Osteocyte (in vitro differentiated cells): ENCODE measurements around the gene SLX4IP. TPM values are rescaled to one million over a fixed set of nuclear protein-coding genes. Genes with fewer than 3 reads are reported as not detected.

Experiments
- DNase-seq: peaks from one replicate; pipeline ENCODE4 v3.0.0; 2021; ENCODE audit warnings: mixed read lengths; ENCODE audit not compliant: unreplicated experiment; ENCODE audit errors: extremely low spot score
- H3K27ac Mint-ChIP-seq: one replicate; pipeline ENCODE4 v1.8.0; 2021; ENCODE audit warnings: mild to moderate bottlenecking, mixed read lengths; ENCODE audit not compliant: unreplicated experiment
- H3K27me3 Mint-ChIP-seq: one replicate; pipeline ENCODE4 v1.8.0; 2021; ENCODE audit warnings: mixed read lengths; ENCODE audit not compliant: unreplicated experiment
- H3K36me3 Mint-ChIP-seq: one replicate; pipeline ENCODE4 v1.8.0; 2021; ENCODE audit warnings: mixed read lengths; ENCODE audit not compliant: unreplicated experiment
- H3K4me1 Mint-ChIP-seq: one replicate; pipeline ENCODE4 v1.8.0; 2021; ENCODE audit warnings: mixed read lengths; ENCODE audit not compliant: unreplicated experiment
- H3K4me3 Mint-ChIP-seq: one replicate; pipeline ENCODE4 v1.8.0; 2021; ENCODE audit warnings: mild to moderate bottlenecking, moderate library complexity, mixed read lengths; ENCODE audit not compliant: unreplicated experiment
- H3K9me3 Mint-ChIP-seq: one replicate; pipeline ENCODE4 v1.8.0; 2021; ENCODE audit warnings: mixed read lengths; ENCODE audit not compliant: unreplicated experiment
- CTCF ChIP-seq: fragments of 200-600 bp; sonication (generic); IDR thresholded peaks from 2 replicates; pipeline ENCODE4 v1.5.0; 2021; ENCODE audit warnings: antibody characterized with exemption, mild to moderate bottlenecking, moderate library complexity
- total RNA-seq: library from RNA; stranded (reverse); gene quantifications from 2 replicates; pipeline ENCODE4 v1.2.1, GENCODE V29; 2021

SLX4IP gene
- total RNA-seq, 1 donor from 2014 or later = 5.4 TPM

- H3K36me3 Mint-ChIP-seq = no peaks in the 10 kb centered on the region
- no peaks in the 10 kb centered on the region for H3K27me3 Mint-ChIP-seq
- H3K4me3 Mint-ChIP-seq = no peak overlapping the region
- no peak for DNase-seq
- H3K4me1 Mint-ChIP-seq = peaks cover 40% of the 10 kb centered on the region
- H3K27ac Mint-ChIP-seq = no peak overlapping the region
- H3K9me3 Mint-ChIP-seq = no peaks in the 10 kb centered on the region
- TF ChIP-seq CTCF = no peak
Measured at GRCh38 chr20:10543480-10543879, 108.4 kb downstream of the SLX4IP start.

- TF ChIP-seq CTCF = no peak
- Mint-ChIP-seq H3K27me3 (no peaks in the 10 kb centered on the region), H3K36me3 (no peaks in the 10 kb centered on the region), H3K4me1 (peaks cover 22% of the 10 kb centered on the region), H3K9me3 (no peaks in the 10 kb centered on the region), H3K27ac (no peak overlapping the region), H3K4me3 (no peak overlapping the region)
- no peak for DNase-seq
Measured at GRCh38 chr20:10547276-10548114, 112.4 kb downstream of the SLX4IP start.

- Mint-ChIP-seq H3K4me3 (no peak overlapping the region), H3K27me3 (no peaks in the 10 kb centered on the region), H3K36me3 (no peaks in the 10 kb centered on the region), H3K27ac (no peak overlapping the region), H3K4me1 (peaks cover 38% of the 10 kb centered on the region), H3K9me3 (no peaks in the 10 kb centered on the region)
- no peak for TF ChIP-seq CTCF
- DNase-seq = no peak
Measured at GRCh38 chr20:10549511-10549910, 114.4 kb downstream of the SLX4IP start.

- no peaks in the 10 kb centered on the region for H3K27me3 Mint-ChIP-seq
- TF ChIP-seq CTCF = no peak
- DNase-seq = no peak
- H3K36me3 Mint-ChIP-seq = no peaks in the 10 kb centered on the region
- H3K4me3 Mint-ChIP-seq = no peak overlapping the region
- H3K4me1 Mint-ChIP-seq = peaks cover 42% of the 10 kb centered on the region
- no peaks in the 10 kb centered on the region for H3K9me3 Mint-ChIP-seq
- H3K27ac Mint-ChIP-seq = no peak overlapping the region
Measured at GRCh38 chr20:10550204-10551118, 115.4 kb downstream of the SLX4IP start.
